ENCODE data around the gene ADD1.

The ADD1 gene

DNA sequence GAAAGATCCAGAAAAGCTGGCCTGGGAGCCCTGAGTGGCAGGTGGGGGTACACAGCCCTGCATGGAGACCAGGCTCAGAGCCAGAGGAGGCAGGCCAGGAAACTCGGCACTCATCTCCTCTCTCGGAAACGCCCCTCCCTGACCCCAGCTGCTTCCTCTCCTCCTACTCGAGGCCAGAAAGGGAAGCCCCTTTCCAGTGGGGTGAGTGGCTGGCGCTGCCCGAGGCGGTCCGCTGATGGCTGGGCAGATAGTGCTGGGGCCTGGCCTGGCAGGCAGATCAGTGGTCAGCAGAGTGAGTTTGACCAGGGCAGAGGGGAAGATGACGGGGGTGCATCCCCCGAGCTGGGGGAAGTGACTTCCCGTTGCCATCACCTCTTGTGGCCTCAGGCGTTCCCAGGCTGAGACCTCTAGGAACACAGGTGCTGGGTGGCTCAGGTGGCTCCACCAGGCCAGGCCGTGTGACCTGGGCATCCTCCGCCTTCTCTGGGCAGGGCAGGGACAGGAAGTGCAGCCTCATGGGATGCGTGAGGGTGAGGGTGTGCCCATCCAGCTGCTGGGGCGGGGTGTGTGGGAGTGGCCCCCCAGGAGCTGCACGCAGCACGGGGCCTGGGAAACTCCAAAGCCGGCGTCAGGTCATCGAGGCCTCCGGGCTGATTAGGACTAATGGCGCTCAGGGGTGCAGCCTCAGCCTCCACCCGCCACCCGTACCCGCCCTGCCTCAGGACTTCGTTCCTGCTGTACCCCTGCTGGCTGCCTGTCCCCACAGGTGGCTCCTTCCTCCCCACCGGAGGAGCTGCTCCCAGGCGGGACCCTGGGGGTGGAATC is 45.0 kb upstream of the ADD1 start:
- TF ChIP-seq ZFX (IDR thresholded peaks at IDR 0.05; ENCODE audit: borderline replicate concordance): no peak
- TF ChIP-seq, protein P1, sequence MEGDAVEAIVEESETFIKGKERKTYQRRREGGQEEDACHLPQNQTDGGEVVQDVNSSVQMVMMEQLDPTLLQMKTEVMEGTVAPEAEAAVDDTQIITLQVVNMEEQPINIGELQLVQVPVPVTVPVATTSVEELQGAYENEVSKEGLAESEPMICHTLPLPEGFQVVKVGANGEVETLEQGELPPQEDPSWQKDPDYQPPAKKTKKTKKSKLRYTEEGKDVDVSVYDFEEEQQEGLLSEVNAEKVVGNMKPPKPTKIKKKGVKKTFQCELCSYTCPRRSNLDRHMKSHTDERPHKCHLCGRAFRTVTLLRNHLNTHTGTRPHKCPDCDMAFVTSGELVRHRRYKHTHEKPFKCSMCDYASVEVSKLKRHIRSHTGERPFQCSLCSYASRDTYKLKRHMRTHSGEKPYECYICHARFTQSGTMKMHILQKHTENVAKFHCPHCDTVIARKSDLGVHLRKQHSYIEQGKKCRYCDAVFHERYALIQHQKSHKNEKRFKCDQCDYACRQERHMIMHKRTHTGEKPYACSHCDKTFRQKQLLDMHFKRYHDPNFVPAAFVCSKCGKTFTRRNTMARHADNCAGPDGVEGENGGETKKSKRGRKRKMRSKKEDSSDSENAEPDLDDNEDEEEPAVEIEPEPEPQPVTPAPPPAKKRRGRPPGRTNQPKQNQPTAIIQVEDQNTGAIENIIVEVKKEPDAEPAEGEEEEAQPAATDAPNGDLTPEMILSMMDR (IDR thresholded peaks at IDR 0.05): no peak

DNA sequence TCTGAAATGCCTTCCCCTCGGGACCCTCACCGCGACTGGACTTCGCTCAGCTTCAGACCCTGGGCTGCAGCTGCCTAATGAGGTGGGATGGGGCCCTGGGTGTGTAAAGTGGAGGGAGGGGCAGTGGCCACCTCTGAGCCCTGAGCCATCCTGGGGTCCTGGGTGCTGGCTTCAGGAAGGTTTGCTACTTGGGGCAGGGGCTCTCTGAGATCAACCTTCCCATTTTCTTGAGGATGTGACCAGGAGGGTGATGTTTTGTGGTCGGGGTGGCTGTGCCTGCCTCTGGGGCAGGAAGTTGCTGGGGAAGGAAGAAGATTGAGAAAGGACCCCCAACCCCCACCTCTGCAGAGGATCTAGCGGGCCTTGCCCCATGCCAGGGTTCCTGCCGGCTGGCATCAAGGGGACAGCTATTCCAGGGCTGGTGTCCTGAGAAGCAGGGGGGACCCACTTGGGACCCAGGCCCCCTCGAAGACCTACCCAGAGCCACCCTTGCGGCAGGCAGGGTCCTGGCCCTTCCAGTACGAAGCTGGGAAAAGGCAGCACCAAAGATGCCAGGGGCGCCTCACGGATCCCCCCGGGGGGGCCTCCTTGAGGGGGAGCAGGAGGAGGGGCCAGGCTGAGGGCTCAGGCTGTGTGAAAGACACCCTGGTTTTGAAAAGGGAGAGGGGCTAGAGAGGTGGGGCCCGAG is 44.3 kb upstream of the ADD1 start:
- TF ChIP-seq, protein P1 (IDR thresholded peaks at IDR 0.05): no peak
- H3K27ac ChIP-seq: no peak overlapping the region

More for the DNA sequence above, 45.0 kb upstream of the ADD1 start:
- no peak overlapping the region for H3K27ac ChIP-seq

DNA sequence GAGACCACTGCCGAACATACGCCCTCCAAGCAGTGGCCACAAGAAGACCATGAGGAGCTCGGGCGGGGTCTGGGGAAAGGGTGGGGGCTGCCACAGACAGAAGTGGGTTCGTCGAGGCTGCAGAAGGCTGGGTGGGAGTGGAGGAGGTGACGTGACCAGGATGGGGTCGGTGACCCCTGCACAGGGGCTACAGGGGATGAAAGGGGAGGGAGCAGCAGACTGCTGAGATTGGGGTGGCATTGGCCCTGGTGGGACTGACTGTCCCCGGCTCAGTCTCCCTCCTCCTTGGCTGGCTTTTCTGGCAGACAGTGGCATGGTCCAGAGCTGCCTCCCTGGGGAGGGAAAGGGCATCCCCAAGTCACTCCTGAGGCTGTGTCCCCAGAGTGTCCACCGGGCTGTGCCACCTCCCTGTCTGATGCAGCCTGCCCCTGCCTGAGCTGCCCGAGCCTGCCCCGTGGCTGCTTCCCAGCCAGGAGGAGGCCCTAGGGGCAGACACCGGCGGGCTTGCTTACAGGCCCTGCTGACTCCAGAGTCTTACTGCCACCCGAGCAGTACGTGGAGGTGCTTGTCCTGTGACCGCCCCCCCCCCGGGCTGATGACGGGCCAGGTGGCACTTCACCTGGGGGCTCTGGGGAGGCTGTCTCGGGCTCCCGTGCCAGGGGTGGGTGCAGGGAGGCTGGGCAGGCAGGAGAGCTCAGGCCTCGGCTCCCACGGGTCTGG is 43.5 kb upstream of the ADD1 start:
- no peak for TF ChIP-seq ZFX (IDR thresholded peaks at IDR 0.05; ENCODE audit: borderline replicate concordance)
- TF ChIP-seq, protein P1 (IDR thresholded peaks at IDR 0.05): no peak
- no peak overlapping the region for H3K27ac ChIP-seq

DNA sequence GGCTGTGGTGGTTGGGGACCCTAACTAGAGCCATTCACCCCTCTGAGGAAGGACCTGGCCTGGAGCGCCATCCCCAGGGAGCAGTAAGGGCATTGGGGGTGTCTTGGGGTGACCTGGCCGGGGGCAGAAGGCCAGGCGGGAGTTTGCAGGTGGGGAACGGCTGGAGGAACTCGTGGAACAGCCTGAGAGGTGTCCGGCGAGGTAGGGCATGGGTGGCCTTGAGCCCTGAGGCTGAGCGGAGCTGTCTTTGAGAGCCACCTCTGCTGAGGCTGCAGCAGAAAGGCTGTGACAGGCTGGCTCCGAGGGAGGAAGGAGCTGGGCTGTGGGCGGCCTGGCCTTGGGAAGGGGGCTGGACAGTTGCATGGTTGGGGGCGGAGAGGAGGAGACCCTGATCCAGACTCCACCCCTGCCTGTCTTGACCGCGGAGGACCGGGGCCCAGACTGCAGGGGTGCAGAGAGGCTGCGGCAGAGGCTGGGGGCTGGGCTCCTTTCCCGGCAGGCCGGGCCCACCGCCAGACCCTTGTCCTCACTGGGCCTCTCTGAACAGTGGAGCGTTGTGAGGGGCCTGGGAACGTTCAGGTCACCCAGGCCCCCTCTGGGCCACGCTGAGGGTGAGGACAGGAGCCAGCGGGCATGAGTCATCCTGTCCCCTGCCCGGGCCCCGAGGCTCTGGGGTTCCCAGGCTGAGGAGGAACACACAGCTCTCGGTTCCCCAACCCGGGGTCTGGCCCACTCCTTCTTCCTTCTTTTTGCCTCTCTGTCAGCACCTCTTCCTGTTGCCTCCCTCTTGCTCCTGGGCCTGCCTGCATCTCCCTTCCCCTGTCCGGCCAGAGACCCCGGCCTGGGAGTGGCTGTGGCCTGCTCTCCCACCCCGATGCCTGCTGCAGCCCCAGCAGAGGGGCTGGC is 42.7 kb upstream of the ADD1 start:
- no peak overlapping the region for H3K27ac ChIP-seq
- TF ChIP-seq, protein P1 (IDR thresholded peaks at IDR 0.05): no peak
- no peak for TF ChIP-seq ZFX (IDR thresholded peaks at IDR 0.05; ENCODE audit: borderline replicate concordance)

DNA sequence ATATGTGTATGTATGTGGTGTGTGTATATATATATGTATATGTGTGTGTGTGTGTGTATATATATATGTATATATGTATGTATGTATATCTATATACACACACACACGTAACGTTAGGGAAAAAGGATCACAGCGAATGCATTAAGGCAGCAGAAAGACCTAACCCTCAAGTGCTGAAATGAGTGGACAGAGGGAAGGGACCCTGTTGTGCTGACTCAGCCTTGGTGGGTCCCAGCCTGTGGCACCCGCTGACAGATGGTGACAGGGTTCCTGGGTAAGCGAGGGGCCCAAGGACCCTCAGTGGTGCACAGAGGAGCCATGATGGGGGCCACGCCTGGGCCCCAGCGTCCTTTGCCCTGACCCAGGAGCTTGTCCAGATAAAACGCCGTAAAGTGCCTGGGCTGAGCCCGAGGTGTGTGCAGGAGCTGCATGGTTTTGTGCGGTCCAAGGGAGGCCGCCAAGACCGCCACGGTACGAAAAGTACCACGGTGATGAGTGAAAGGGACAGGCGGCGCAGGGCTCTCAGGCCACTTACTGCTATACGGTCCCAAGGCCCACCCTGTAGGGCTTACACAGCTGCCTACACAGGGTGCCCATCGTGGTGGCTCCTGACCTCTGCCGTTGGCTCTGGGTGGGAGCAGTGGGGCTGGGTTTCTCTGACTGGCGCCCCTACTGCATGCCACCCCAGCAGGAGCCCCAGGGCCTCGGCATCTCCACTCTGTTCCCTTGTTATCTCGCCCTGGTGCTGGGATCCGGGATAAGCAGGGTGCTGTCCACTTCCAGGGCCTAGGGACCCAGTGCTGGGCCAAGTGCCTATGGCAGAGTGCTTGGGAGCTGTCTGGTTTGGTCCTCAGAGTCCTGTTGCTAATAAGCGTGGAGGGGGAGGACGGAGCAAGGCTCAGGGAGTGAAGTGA is 40.8 kb upstream of the ADD1 start:
- no peak overlapping the region for H3K27ac ChIP-seq
- TF ChIP-seq, protein P1 (IDR thresholded peaks at IDR 0.05): no peak
- no peak for TF ChIP-seq ZFX (IDR thresholded peaks at IDR 0.05; ENCODE audit: borderline replicate concordance)
